Loucy (cell line): ENCODE results near the gene GBA3.

ENCODE experiments used
- CTCF ChIP-seq: fragments of 200-600 bp; sonication (generic); conservative IDR thresholded peaks from 2 replicates; pipeline ENCODE4 v1.5.1; 2014; ENCODE audit warnings: mild to moderate bottlenecking, antibody characterized with exemption, low read length
- EZH2phosphoT487 ChIP-seq: fragments of 200-600 bp; IDR thresholded peaks from 2 replicates; pipeline ENCODE4 v1.6.1; 2018; ENCODE audit warnings: antibody characterized with exemption, mild to moderate bottlenecking, moderate library complexity, borderline replicate concordance

GRCh38 chr4:22688236-22688635 is 4.5 kb upstream of the GBA3 start:
- TF ChIP-seq CTCF (no peak), EZH2phosphoT487 (no peak)
